ENCODE data around the gene THSD4.

- TF ChIP-seq, protein P1, sequence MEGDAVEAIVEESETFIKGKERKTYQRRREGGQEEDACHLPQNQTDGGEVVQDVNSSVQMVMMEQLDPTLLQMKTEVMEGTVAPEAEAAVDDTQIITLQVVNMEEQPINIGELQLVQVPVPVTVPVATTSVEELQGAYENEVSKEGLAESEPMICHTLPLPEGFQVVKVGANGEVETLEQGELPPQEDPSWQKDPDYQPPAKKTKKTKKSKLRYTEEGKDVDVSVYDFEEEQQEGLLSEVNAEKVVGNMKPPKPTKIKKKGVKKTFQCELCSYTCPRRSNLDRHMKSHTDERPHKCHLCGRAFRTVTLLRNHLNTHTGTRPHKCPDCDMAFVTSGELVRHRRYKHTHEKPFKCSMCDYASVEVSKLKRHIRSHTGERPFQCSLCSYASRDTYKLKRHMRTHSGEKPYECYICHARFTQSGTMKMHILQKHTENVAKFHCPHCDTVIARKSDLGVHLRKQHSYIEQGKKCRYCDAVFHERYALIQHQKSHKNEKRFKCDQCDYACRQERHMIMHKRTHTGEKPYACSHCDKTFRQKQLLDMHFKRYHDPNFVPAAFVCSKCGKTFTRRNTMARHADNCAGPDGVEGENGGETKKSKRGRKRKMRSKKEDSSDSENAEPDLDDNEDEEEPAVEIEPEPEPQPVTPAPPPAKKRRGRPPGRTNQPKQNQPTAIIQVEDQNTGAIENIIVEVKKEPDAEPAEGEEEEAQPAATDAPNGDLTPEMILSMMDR (IDR thresholded peaks at IDR 0.05) = no peak
- no peak for TF ChIP-seq POLR2A (IDR thresholded peaks at IDR 0.05)
Observed at GRCh38 chr15:71643918-71644317, 528.6 kb downstream of the THSD4 start.

Measured in sigmoid colon (tissue), 3 donors.